WERI-Rb-1 (cell line): ENCODE data around the gene SRRM5.
A peak's percentile ranks its signal among the peaks of the same experiment; 100 is the strongest.

Experiments
- DNase-seq: peaks from one replicate; pipeline ENCODE4 v3.0.0-alpha.2; 2020
- H3K27ac ChIP-seq: fragments of 250-450 bp; sonication (Bioruptor Pico); 2 replicates; pipeline ENCODE4 v1.5.1; 2020; ENCODE audit warnings: mild to moderate bottlenecking, moderate library complexity
- H3K27me3 ChIP-seq: fragments of 250-450 bp; sonication (Bioruptor Pico); 2 replicates; pipeline ENCODE4 v1.5.1; 2021; ENCODE audit warnings: mild to moderate bottlenecking, low read depth, moderate library complexity; ENCODE audit not compliant: insufficient read depth, severe bottlenecking
- H3K36me3 ChIP-seq: fragments of 250-450 bp; sonication (Bioruptor Pico); 2 replicates; pipeline ENCODE4 v1.5.1; 2020; ENCODE audit warnings: mild to moderate bottlenecking, moderate library complexity
- H3K4me3 ChIP-seq: 2 replicates; pipeline ENCODE4 v1.5.1; 2011; ENCODE audit warnings: low read depth, mild to moderate bottlenecking, control low read depth, low read length
- H3K9me3 ChIP-seq: fragments of 250-450 bp; sonication (Bioruptor Pico); 2 replicates; pipeline ENCODE4 v1.5.1; 2021; ENCODE audit warnings: mild to moderate bottlenecking, moderate library complexity; ENCODE audit not compliant: severe bottlenecking
- TF ChIP-seq, protein P1 (sequence below): IDR thresholded peaks from 2 replicates; pipeline ENCODE4 v1.5.1; 2011; ENCODE audit warnings: low read depth, mild to moderate bottlenecking, control low read depth, inconsistent platforms, low read length

Gene SRRM5

DNA sequence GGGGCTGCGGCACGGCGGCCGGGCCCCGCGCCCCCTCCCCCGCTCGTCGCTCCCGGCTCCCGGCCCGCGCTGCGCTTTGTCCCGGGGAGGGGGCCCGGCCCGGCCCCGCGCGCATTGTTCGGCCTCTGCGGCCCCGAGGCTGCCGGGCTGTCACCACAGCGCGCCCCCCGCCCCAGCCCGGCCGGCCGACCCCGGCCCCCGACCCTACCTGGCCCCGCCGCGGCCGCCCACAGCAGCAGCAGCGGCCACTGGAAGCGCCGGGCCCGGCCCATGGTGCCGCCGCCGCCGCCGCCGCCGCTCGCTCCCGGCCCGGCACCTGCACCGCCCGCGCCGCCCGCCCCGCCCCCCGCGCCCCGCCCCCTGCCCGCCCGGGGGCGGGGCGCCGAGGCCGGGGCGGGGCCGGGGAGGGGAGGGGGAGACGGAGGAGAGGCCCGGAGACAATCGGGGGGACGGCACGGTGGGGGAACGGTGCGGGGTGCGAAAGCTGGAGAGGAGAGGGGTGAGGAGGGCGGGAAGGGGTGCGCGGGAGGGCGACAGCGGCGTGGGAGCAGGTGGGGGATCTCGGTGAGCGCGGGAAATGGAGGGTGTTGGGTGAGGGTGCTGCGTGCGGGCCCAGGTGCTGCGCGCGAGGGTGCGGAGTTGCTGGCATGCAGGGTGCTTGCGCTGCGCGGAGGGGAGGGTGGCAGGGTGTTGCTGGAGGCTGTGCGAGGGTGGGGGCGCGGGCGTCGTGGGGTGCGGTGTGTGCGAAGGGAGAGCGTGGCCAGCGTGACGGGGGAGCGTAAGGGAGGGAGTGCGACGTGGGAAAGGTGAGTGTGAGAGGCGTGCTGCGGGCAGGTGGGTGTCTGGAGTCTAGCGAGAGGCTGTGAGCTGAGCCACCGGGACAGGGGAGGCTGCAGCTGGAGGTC lies 27.9 kb downstream of the SRRM5 start, which contains the start of gene CADM4:
Gene CADM4 (minus strand): TSS at position 332 of the 905 bp plus-strand sequence. CDS start 60 bp downstream, at position 272.
- H3K27me3 ChIP-seq = no peaks in the 10 kb centered on the region
- no peaks in the 10 kb centered on the region for H3K36me3 ChIP-seq
- H3K4me3 ChIP-seq = peak within 1 kb of the TSS; percentile 53
- no peaks in the 10 kb centered on the region for H3K9me3 ChIP-seq
- TF ChIP-seq, protein P1, sequence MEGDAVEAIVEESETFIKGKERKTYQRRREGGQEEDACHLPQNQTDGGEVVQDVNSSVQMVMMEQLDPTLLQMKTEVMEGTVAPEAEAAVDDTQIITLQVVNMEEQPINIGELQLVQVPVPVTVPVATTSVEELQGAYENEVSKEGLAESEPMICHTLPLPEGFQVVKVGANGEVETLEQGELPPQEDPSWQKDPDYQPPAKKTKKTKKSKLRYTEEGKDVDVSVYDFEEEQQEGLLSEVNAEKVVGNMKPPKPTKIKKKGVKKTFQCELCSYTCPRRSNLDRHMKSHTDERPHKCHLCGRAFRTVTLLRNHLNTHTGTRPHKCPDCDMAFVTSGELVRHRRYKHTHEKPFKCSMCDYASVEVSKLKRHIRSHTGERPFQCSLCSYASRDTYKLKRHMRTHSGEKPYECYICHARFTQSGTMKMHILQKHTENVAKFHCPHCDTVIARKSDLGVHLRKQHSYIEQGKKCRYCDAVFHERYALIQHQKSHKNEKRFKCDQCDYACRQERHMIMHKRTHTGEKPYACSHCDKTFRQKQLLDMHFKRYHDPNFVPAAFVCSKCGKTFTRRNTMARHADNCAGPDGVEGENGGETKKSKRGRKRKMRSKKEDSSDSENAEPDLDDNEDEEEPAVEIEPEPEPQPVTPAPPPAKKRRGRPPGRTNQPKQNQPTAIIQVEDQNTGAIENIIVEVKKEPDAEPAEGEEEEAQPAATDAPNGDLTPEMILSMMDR = no peak
- H3K27ac ChIP-seq = peak within 1 kb of the TSS; percentile 36; the same call in 1 of the 2 replicates
- peak; percentile 50 for DNase-seq

GRCh38 chr19:43640424-43640757 lies 28.5 kb downstream of the SRRM5 start:
- Histone ChIP-seq H3K36me3 (no peaks in the 10 kb centered on the region), H3K4me3 (peak overlapping the region; percentile 42), H3K27ac (no peak overlapping the region), H3K9me3 (no peaks in the 10 kb centered on the region), H3K27me3 (no peaks in the 10 kb centered on the region)
- no peak for DNase-seq
- TF ChIP-seq, protein P1 = no peak

DNA sequence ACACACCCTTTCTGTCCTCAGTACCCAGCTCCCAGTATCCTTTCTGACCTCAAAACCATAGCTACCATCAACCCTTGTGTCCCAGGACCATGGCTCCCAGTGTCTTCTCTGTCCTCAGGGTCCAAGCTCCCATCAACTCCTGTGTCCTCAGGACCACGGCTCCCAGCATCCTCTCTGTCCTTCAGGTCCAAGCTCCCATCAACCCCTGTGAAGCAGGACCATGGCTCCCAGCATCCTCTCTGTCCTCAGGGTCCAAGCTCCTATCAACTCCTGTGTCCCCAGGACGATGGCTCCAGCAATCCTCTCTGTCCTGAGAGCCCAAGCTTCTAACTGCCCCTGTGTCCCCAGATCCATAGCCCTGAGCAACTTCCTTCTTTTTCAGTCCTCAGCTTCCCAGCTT lies 29.4 kb downstream of the SRRM5 start:
- H3K4me3 ChIP-seq = no peak overlapping the region
- no peak for DNase-seq
- TF ChIP-seq, protein P1 = no peak
- no peaks in the 10 kb centered on the region for H3K9me3 ChIP-seq
- no peaks in the 10 kb centered on the region for H3K36me3 ChIP-seq
- no peaks in the 10 kb centered on the region for H3K27me3 ChIP-seq
- no peak overlapping the region for H3K27ac ChIP-seq

- Histone ChIP-seq H3K36me3 (no peaks in the 10 kb centered on the region), H3K9me3 (no peaks in the 10 kb centered on the region), H3K27me3 (no peaks in the 10 kb centered on the region), H3K27ac (no peak overlapping the region), H3K4me3 (no peak overlapping the region)
- no peak for DNase-seq
- TF ChIP-seq, protein P1 = no peak
Observed at GRCh38 chr19:43642531-43642930, 30.6 kb downstream of the SRRM5 start.

- TF ChIP-seq, protein P1 = no peak
- no peak for DNase-seq
- H3K9me3 ChIP-seq = no peaks in the 10 kb centered on the region
Observed at GRCh38 chr19:43643326-43643725, 31.4 kb downstream of the SRRM5 start.

More at GRCh38 chr19:43643326-43643725, 31.4 kb downstream of the SRRM5 start:
- H3K4me3 ChIP-seq = no peak overlapping the region
- H3K27ac ChIP-seq = no peak overlapping the region
- H3K36me3 ChIP-seq = no peaks in the 10 kb centered on the region
- no peaks in the 10 kb centered on the region for H3K27me3 ChIP-seq
